Osteoblast (primary cell): ENCODE measurements around the gene TCP11L1. TPM values are rescaled to one million over a fixed set of nuclear protein-coding genes. Genes with fewer than 3 reads are reported as not detected.

Experiments
- DNase-seq: peaks from one replicate; pipeline ENCODE4 v3.0.0; 2011; ENCODE audit warnings: low spot score, mixed read lengths; ENCODE audit not compliant: insufficient read length; ENCODE audit errors: missing footprints
- H2AFZ ChIP-seq: 2 replicates; pipeline ENCODE4 v1.6.0; 2011; ENCODE audit warnings: mild to moderate bottlenecking, low read length
- H3K27ac ChIP-seq: 2 replicates; pipeline ENCODE4 v1.5.1; 2011; ENCODE audit warnings: mild to moderate bottlenecking, low read depth, low read length, moderate library complexity
- H3K27me3 ChIP-seq: 2 replicates; pipeline ENCODE4 v1.6.0; 2012; ENCODE audit warnings: mild to moderate bottlenecking, control low read depth, inconsistent platforms, low read length, moderate library complexity; ENCODE audit not compliant: insufficient read depth
- H3K36me3 ChIP-seq: 2 replicates; pipeline ENCODE4 v1.5.1; 2011; ENCODE audit warnings: mild to moderate bottlenecking, low read length, control low read depth, moderate library complexity; ENCODE audit not compliant: insufficient read depth
- H3K4me1 ChIP-seq: 2 replicates; pipeline ENCODE4 v1.5.1; 2011; ENCODE audit warnings: mild to moderate bottlenecking, low read length, control low read depth, moderate library complexity; ENCODE audit not compliant: insufficient read depth
- H3K4me2 ChIP-seq: 2 replicates; pipeline ENCODE4 v1.6.0; 2011; ENCODE audit warnings: mild to moderate bottlenecking, low read length; ENCODE audit not compliant: insufficient read depth
- H3K4me3 ChIP-seq: fragments of 200-600 bp; sonication (generic); 3 replicates; pipeline ENCODE4 v1.5.1; 2012; ENCODE audit warnings: mild to moderate bottlenecking, low read length, inconsistent platforms; ENCODE audit not compliant: insufficient read depth
- H3K79me2 ChIP-seq: 2 replicates; pipeline ENCODE4 v1.6.0; 2012; ENCODE audit warnings: mild to moderate bottlenecking, low read length, control low read depth, inconsistent platforms; ENCODE audit not compliant: insufficient read depth
- H3K9me3 ChIP-seq: 2 replicates; pipeline ENCODE4 v1.5.1; 2011; ENCODE audit warnings: low read depth, low read length, control low read depth
- H4K20me1 ChIP-seq: 2 replicates; pipeline ENCODE4 v1.6.0; 2012; ENCODE audit warnings: mild to moderate bottlenecking, low read length, control low read depth; ENCODE audit not compliant: insufficient read depth
- CTCF ChIP-seq: IDR thresholded peaks from 2 replicates; pipeline ENCODE4 v1.5.1; 2011; ENCODE audit warnings: mild to moderate bottlenecking, low read depth, low read length, moderate library complexity; ENCODE audit errors: extremely low read depth
- total RNA-seq: library from RNA; depleted of rRNA; stranded (reverse); fragments of >200 nt; gene quantifications from 2 replicates; pipeline ENCODE4 v1.2.3, GENCODE V29; 2012

Gene TCP11L1
- total RNA-seq, 1 donor = 35.8 TPM

GRCh38 chr11:33083918-33084317 lies 44.5 kb downstream of the TCP11L1 start:
- Histone ChIP-seq H3K4me1 (no peaks in the 10 kb centered on the region), H3K79me2 (no peaks in the 10 kb centered on the region), H3K36me3 (peaks cover 43% of the 10 kb centered on the region), H3K9me3 (no peaks in the 10 kb centered on the region), H3K27ac (no peak overlapping the region), H3K4me2 (no peak overlapping the region), H3K4me3 (no peak overlapping the region), H2AFZ (no peak overlapping the region), H3K27me3 (no peaks in the 10 kb centered on the region), H4K20me1 (no peaks in the 10 kb centered on the region)
- no peak for TF ChIP-seq CTCF
- no peak for DNase-seq

GRCh38 chr11:33086017-33086416 lies 46.6 kb downstream of the TCP11L1 start:
- Histone ChIP-seq H3K4me1 (no peaks in the 10 kb centered on the region), H3K36me3 (peaks cover 43% of the 10 kb centered on the region), H3K9me3 (no peaks in the 10 kb centered on the region), H3K27me3 (no peaks in the 10 kb centered on the region), H3K4me3 (no peak overlapping the region), H3K27ac (no peak overlapping the region), H3K4me2 (no peak overlapping the region), H3K79me2 (no peaks in the 10 kb centered on the region), H2AFZ (no peak overlapping the region), H4K20me1 (no peaks in the 10 kb centered on the region)
- TF ChIP-seq CTCF = no peak
- no peak for DNase-seq

- no peak for TF ChIP-seq CTCF
- Histone ChIP-seq H3K4me1 (no peaks in the 10 kb centered on the region), H3K9me3 (no peaks in the 10 kb centered on the region), H3K36me3 (peaks cover 30% of the 10 kb centered on the region), H3K27me3 (no peaks in the 10 kb centered on the region), H3K79me2 (no peaks in the 10 kb centered on the region), H4K20me1 (no peaks in the 10 kb centered on the region), H3K4me3 (no peak overlapping the region), H3K27ac (no peak overlapping the region), H3K4me2 (no peak overlapping the region), H2AFZ (no peak overlapping the region)
- DNase-seq = no peak
These were observed 50.4 kb downstream of the TCP11L1 start for GRCh38 chr11:33089776-33090175.

GRCh38 chr11:33094157-33094556 lies 54.8 kb downstream of the TCP11L1 start:
- Histone ChIP-seq H3K4me3 (no peak overlapping the region), H3K79me2 (no peaks in the 10 kb centered on the region), H3K27ac (no peak overlapping the region), H3K4me1 (no peaks in the 10 kb centered on the region), H4K20me1 (no peaks in the 10 kb centered on the region), H3K4me2 (no peak overlapping the region), H2AFZ (no peak overlapping the region), H3K9me3 (no peaks in the 10 kb centered on the region), H3K27me3 (no peaks in the 10 kb centered on the region), H3K36me3 (peaks cover 41% of the 10 kb centered on the region)
- TF ChIP-seq CTCF = no peak
- DNase-seq = no peak
